Neural cell (in vitro differentiated cells): ENCODE measurements around the gene EPC2. TPM values are rescaled to one million over a fixed set of nuclear protein-coding genes. Genes with fewer than 3 reads are reported as not detected.
"Not testable (repeated sequence)": the region's sequence is repeated elsewhere in the genome, so short reads cannot be mapped to it uniquely, and the experiment has no call there.

ENCODE experiments used
- H2AFZ ChIP-seq: fragments of 200-600, 300-800 bp; sonication (generic), shearing (Covaris generic); 2 replicates; pipeline ENCODE4 v1.6.0; 2014; ENCODE audit warnings: low read depth, mild to moderate bottlenecking, antibody characterized with exemption, low read length, moderate library complexity
- H3F3A ChIP-seq: fragments of 200-600 bp; shearing (Covaris generic); 2 replicates; pipeline ENCODE4 v1.6.1; 2016; ENCODE audit warnings: mild to moderate bottlenecking, moderate library complexity, mixed read lengths, antibody characterized with exemption, low read length; ENCODE audit not compliant: insufficient read depth, poor library complexity, severe bottlenecking
- H3K27ac ChIP-seq: fragments of 200-600, 300-800 bp; sonication (generic), shearing (Covaris generic); 2 replicates; pipeline ENCODE4 v1.5.1; 2014; ENCODE audit warnings: mild to moderate bottlenecking, low read length, moderate library complexity
- H3K27me3 ChIP-seq: fragments of 300-800, 200-600 bp; sonication (generic), shearing (Covaris generic); 2 replicates; pipeline ENCODE4 v1.6.0; 2014; ENCODE audit warnings: mild to moderate bottlenecking, low read depth, low read length, moderate library complexity; ENCODE audit not compliant: insufficient read depth
- H3K36me3 ChIP-seq: fragments of 300-800, 200-600 bp; sonication (generic), shearing (Covaris generic); 2 replicates; pipeline ENCODE4 v1.5.1; 2014; ENCODE audit warnings: mild to moderate bottlenecking, antibody characterized with exemption, low read length, moderate library complexity; ENCODE audit not compliant: insufficient read depth
- H3K4me2 ChIP-seq: fragments of 300-800, 200-600 bp; sonication (generic), shearing (Covaris generic); 2 replicates; pipeline ENCODE4 v1.6.0; 2014; ENCODE audit warnings: mild to moderate bottlenecking, low read length
- H3K4me3 ChIP-seq: fragments of 300-800, 200-600 bp; sonication (generic), shearing (Covaris generic); 2 replicates; pipeline ENCODE4 v1.5.1; 2014; ENCODE audit warnings: mild to moderate bottlenecking, low read length, moderate library complexity
- H3K79me2 ChIP-seq: fragments of 200-600 bp; shearing (Covaris generic); replicated peaks from 2 replicates; pipeline ENCODE4 v1.6.0; 2014; ENCODE audit warnings: mild to moderate bottlenecking, low read length, moderate library complexity; ENCODE audit not compliant: insufficient read depth
- H3K9ac ChIP-seq: fragments of 300-800, 200-600 bp; sonication (generic), shearing (Covaris generic); 2 replicates; pipeline ENCODE4 v1.6.1; 2016; ENCODE audit warnings: mild to moderate bottlenecking, low read length, mixed read lengths
- H3K9me2 ChIP-seq: fragments of 200-600 bp; shearing (Covaris generic); 2 replicates; pipeline ENCODE4 v1.6.1; 2016; ENCODE audit warnings: mild to moderate bottlenecking, low read length, mixed read lengths; ENCODE audit not compliant: insufficient read depth
- H3K9me3 ChIP-seq: fragments of 200-600, 300-800 bp; sonication (generic), shearing (Covaris generic); 2 replicates; pipeline ENCODE4 v1.6.1; 2016; ENCODE audit warnings: mild to moderate bottlenecking, mixed run types, low read length, moderate library complexity, mixed read lengths
- H4K20me1 ChIP-seq: fragments of 200-600 bp; shearing (Covaris generic); 2 replicates; pipeline ENCODE4 v1.6.1; 2016; ENCODE audit warnings: mild to moderate bottlenecking, mixed run types; ENCODE audit not compliant: insufficient read depth
- EP300 ChIP-seq: fragments of 450-650 bp; conservative IDR thresholded peaks from 2 replicates; pipeline ENCODE4 v1.6.1; 2014; ENCODE audit warnings: antibody characterized with exemption, mild to moderate bottlenecking, moderate library complexity; ENCODE audit not compliant: poor library complexity, severe bottlenecking
- EZH2 ChIP-seq: fragments of 200-600, 300-800 bp; shearing (Covaris generic), sonication (generic); IDR thresholded peaks from 2 replicates; pipeline ENCODE4 v1.6.1; 2014; ENCODE audit warnings: antibody characterized with exemption, low read length, borderline replicate concordance, mild to moderate bottlenecking; ENCODE audit not compliant: insufficient read depth, poor library complexity, severe bottlenecking
- MXI1 ChIP-seq: fragments of 450-650 bp; conservative IDR thresholded peaks from 2 replicates; pipeline ENCODE4 v1.6.1; 2014; ENCODE audit warnings: antibody characterized with exemption, mild to moderate bottlenecking; ENCODE audit not compliant: poor library complexity, severe bottlenecking
- POLR2AphosphoS5 ChIP-seq: IDR thresholded peaks from 2 replicates; pipeline ENCODE4 v1.6.1; 2012
- RAD21 ChIP-seq: fragments of 450-650 bp; conservative IDR thresholded peaks from 2 replicates; pipeline ENCODE4 v1.6.1; 2014; ENCODE audit warnings: antibody characterized with exemption, mild to moderate bottlenecking, moderate library complexity
- SMC3 ChIP-seq: fragments of 450-650 bp; conservative IDR thresholded peaks from 2 replicates; pipeline ENCODE4 v1.6.1; 2014; ENCODE audit warnings: antibody characterized with exemption, mild to moderate bottlenecking, moderate library complexity; ENCODE audit not compliant: poor library complexity
- TAF1 ChIP-seq: IDR thresholded peaks from 2 replicates; pipeline ENCODE4 v1.6.1; 2012; ENCODE audit warnings: low read depth
- polyA plus RNA-seq: library from polyadenylated mRNA; depleted of rRNA; stranded (reverse); fragments of >200 nt; gene quantifications from 2 replicates; pipeline ENCODE4 v1.2.3, GENCODE V29; 2014
- TF ChIP-seq, protein P1 (sequence below): fragments of 450-650 bp; IDR thresholded peaks from 2 replicates; pipeline ENCODE4 v1.5.1; 2014; ENCODE audit warnings: antibody characterized with exemption, mild to moderate bottlenecking, moderate library complexity; ENCODE audit not compliant: poor library complexity, severe bottlenecking
- TF ChIP-seq, protein P2 (sequence below): IDR thresholded peaks from 2 replicates; pipeline ENCODE4 v1.6.1; 2012; ENCODE audit warnings: borderline replicate concordance

The EPC2 gene
- polyA plus RNA-seq, 1 donor from 2014 or later: 43.9 TPM

- no peak overlapping the region for H3K9ac ChIP-seq
- H3K9me3 ChIP-seq: no peaks in the 10 kb centered on the region
- peaks cover 12% of the 10 kb centered on the region for H4K20me1 ChIP-seq
- no peaks in the 10 kb centered on the region for H3F3A ChIP-seq
- no peaks in the 10 kb centered on the region for H3K27me3 ChIP-seq
- no peak overlapping the region for H3K27ac ChIP-seq
- no peaks in the 10 kb centered on the region for H3K9me2 ChIP-seq
- peaks cover 90% of the 10 kb centered on the region for H3K79me2 ChIP-seq
- TF ChIP-seq TAF1 (no peak), EP300 (no peak), SMC3 (no peak), MXI1 (no peak), RAD21 (no peak), POLR2AphosphoS5 (no peak), EZH2 (no peak)
- TF ChIP-seq, protein P1, sequence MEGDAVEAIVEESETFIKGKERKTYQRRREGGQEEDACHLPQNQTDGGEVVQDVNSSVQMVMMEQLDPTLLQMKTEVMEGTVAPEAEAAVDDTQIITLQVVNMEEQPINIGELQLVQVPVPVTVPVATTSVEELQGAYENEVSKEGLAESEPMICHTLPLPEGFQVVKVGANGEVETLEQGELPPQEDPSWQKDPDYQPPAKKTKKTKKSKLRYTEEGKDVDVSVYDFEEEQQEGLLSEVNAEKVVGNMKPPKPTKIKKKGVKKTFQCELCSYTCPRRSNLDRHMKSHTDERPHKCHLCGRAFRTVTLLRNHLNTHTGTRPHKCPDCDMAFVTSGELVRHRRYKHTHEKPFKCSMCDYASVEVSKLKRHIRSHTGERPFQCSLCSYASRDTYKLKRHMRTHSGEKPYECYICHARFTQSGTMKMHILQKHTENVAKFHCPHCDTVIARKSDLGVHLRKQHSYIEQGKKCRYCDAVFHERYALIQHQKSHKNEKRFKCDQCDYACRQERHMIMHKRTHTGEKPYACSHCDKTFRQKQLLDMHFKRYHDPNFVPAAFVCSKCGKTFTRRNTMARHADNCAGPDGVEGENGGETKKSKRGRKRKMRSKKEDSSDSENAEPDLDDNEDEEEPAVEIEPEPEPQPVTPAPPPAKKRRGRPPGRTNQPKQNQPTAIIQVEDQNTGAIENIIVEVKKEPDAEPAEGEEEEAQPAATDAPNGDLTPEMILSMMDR: no peak
- TF ChIP-seq, protein P2, sequence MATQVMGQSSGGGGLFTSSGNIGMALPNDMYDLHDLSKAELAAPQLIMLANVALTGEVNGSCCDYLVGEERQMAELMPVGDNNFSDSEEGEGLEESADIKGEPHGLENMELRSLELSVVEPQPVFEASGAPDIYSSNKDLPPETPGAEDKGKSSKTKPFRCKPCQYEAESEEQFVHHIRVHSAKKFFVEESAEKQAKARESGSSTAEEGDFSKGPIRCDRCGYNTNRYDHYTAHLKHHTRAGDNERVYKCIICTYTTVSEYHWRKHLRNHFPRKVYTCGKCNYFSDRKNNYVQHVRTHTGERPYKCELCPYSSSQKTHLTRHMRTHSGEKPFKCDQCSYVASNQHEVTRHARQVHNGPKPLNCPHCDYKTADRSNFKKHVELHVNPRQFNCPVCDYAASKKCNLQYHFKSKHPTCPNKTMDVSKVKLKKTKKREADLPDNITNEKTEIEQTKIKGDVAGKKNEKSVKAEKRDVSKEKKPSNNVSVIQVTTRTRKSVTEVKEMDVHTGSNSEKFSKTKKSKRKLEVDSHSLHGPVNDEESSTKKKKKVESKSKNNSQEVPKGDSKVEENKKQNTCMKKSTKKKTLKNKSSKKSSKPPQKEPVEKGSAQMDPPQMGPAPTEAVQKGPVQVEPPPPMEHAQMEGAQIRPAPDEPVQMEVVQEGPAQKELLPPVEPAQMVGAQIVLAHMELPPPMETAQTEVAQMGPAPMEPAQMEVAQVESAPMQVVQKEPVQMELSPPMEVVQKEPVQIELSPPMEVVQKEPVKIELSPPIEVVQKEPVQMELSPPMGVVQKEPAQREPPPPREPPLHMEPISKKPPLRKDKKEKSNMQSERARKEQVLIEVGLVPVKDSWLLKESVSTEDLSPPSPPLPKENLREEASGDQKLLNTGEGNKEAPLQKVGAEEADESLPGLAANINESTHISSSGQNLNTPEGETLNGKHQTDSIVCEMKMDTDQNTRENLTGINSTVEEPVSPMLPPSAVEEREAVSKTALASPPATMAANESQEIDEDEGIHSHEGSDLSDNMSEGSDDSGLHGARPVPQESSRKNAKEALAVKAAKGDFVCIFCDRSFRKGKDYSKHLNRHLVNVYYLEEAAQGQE: no peak
- H2AFZ ChIP-seq: no peak overlapping the region
- H3K36me3 ChIP-seq: no peaks in the 10 kb centered on the region
- H3K4me2 ChIP-seq: no peak overlapping the region
- no peak overlapping the region for H3K4me3 ChIP-seq
Observed at GRCh38 chr2:148660999-148661398, 16.4 kb downstream of the EPC2 start.

- H3K79me2 ChIP-seq: peaks cover 90% of the 10 kb centered on the region
- H3K27ac ChIP-seq, H3K36me3 ChIP-seq, H3K9me3 ChIP-seq, H3K9ac ChIP-seq, H3K27me3 ChIP-seq, H3K9me2 ChIP-seq, H3F3A ChIP-seq, H3K4me3 ChIP-seq, H3K4me2 ChIP-seq, H2AFZ ChIP-seq: not testable (repeated sequence)
- H4K20me1 ChIP-seq: peaks cover 12% of the 10 kb centered on the region
Observed at GRCh38 chr2:148662332-148662731, 17.8 kb downstream of the EPC2 start.

DNA sequence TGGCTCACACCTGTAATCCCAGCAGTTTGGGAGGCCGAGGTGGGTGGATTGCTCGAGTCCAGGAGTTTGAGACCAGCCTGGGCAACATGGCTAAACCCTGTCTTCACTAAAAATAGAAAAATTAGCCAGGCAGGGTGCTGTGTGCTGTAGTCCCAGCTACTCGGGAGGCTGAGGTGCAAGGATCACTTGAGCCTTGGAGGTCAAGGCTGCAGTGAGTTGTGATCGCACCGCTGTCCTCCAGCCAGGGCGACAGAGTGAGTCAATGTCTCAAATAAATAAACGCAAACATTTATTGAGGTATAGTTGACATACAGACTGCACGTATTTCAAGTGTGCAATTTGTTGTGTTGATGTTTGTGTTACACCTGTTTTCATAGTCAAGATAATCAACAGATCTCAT lies 19.7 kb downstream of the EPC2 start:
- H3K9ac ChIP-seq: no peak overlapping the region
- H3K27ac ChIP-seq: no peak overlapping the region
- H3K36me3 ChIP-seq: no peaks in the 10 kb centered on the region
- no peaks in the 10 kb centered on the region for H3K9me3 ChIP-seq
- no peak overlapping the region for H3K4me3 ChIP-seq
- H4K20me1 ChIP-seq: peaks cover 5% of the 10 kb centered on the region
- no peaks in the 10 kb centered on the region for H3F3A ChIP-seq
- peaks cover 86% of the 10 kb centered on the region for H3K79me2 ChIP-seq
- H2AFZ ChIP-seq: no peak overlapping the region
- H3K27me3 ChIP-seq: no peaks in the 10 kb centered on the region
- H3K9me2 ChIP-seq: no peaks in the 10 kb centered on the region
- no peak overlapping the region for H3K4me2 ChIP-seq
- TF ChIP-seq EZH2 (no peak), POLR2AphosphoS5 (no peak), SMC3 (no peak), RAD21 (no peak), EP300 (no peak), MXI1 (no peak), TAF1 (no peak)
- TF ChIP-seq, protein P1: no peak
- TF ChIP-seq, protein P2: no peak
